EH (cell line): ENCODE results near the gene RAB29.
A peak's percentile ranks its signal among the peaks of the same experiment; 100 is the strongest.

ENCODE experiments used
- DNase-seq: peaks from one replicate; pipeline ENCODE4 v3.0.0-alpha.2; 2015; ENCODE audit warnings: low read depth

Gene RAB29

GRCh38 chr1:205763980-205764379, 11.3 kb downstream of the RAB29 start:
- DNase-seq, result no peak

DNA sequence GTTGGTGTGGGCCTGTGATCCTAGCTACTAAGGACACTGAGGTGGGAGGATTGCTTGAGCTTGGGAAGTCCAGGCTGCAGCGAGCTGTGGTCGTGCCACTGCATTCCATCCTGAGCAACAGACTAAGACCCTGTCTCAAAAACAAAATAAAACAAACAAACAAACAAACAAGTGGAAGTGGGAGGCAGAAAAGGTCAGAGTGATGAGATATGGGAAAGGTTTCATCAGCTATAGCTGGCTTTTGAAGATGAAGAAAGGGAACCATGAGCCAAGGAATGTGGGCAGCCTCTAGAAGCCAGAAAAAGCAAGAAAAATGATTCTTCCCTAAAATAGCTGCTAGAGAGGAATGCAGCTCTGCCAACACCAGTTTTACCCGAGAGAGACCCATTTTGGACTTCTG, 14.7 kb downstream of the RAB29 start:
- DNase-seq, result peak; percentile 12

GRCh38 chr1:205756552-205756951, 18.7 kb downstream of the RAB29 start:
- DNase-seq, result no peak

DNA sequence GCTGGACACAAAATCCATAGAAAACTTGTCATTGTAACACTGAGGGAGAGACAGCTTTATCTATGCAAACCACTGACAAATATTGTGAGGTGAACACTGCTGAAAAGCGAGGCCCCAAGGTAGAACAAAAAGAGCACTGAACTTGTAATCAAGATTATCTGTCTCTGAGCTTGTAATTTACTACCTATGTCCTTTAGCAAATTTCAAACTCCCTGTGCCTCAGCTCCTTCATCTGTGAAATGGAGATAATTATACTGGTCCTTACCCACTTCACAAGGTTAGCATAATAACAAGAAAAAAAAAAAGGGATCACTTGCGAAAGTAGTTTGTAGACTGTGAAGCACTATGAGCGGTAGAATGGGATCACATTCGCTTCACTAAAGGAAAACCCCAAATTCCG, 20.4 kb downstream of the RAB29 start:
- DNase-seq, result no peak

DNA sequence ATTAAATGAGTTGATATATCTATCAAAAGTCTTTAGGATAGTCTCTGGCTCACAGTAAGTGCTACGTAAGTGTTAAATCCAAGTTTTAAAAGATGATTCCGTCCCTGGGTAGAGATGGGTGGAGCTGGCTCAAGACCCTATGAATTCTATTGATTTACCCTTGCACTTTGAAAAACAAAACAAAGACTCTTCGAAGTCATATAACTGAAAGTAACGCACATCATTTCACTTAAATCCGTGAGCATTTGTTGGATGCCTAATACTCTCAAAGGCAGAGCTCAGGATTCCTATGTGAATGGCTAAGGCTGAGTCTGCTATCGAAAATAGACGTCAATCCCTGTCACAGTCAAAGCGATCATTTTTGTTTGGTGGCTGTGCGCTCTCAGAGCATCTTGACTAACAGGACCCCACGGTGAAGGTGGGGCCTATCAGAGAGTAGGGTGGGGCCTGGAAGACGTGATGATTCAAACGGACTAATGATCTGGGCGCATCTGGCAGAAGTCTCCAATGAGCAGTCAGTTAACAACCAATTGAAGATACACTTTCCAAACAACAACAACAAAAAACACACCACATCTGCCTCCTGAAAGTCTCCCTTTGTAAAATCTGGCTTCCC, 24.1 kb downstream of the RAB29 start:
- peak; percentile 19 for DNase-seq

GRCh38 chr1:205750138-205751035, 24.9 kb downstream of the RAB29 start, which contains the start of gene NUCKS1:
NUCKS1 (minus strand) TSS chr1:205750182; CDS start chr1:205749973, 209 bp downstream.
- DNase-seq, result peak; percentile 100

- peak; percentile 96 for DNase-seq
These were observed 25.8 kb downstream of the RAB29 start for GRCh38 chr1:205749234-205750137.

GRCh38 chr1:205748403-205749233, 26.7 kb downstream of the RAB29 start:
- DNase-seq, result peak; percentile 71

DNA sequence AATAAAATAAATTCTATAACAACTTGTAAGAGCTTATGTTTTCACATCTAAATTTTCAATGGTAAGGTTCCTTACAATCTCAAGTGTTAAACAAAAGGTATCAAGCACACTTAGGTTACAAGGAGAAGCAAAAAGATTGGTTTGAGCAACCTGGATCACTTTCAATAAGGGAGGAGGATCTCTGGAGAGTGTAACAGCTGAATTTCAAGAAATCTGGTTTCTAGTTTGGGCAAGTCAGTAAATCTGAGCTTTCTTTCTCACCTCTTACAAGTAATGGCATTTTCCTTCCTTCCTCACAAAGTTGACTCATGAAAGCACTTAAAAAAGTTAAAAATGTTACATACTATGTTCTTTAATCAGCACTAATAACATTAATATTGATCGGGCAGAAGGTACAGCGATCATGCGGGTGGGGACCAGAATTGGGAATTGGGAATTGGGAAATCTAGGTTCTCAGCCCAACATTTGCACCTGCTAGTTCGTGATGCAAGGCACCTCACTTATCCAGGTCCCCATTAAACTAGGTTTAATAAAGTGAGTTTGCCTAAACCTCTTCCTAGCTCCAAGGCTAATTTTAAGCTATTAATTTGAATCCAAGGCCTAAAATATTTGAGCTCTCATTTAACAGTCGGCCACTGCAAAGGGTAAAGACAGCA, 28.4 kb downstream of the RAB29 start:
- DNase-seq, result no peak

DNA sequence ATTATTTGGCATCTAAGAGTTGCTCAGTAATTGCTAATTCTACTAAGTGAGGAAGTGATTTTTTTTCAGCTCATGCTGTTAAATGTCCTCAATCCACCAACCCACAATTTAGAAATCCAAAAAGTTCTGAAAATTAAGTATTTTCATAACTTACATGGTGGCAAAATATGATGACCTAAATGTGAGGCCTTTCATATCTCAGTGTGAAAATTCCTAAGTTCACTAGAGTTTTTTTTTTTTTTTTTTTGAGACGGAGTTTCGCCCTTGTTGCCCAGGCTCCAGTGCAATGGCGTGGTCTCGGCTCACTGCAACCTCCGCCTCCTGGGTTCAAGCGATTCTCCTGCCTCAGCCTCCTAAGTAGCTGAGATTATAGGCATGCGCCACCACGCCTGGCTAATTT, 30.9 kb downstream of the RAB29 start:
- DNase-seq, result no peak

DNA sequence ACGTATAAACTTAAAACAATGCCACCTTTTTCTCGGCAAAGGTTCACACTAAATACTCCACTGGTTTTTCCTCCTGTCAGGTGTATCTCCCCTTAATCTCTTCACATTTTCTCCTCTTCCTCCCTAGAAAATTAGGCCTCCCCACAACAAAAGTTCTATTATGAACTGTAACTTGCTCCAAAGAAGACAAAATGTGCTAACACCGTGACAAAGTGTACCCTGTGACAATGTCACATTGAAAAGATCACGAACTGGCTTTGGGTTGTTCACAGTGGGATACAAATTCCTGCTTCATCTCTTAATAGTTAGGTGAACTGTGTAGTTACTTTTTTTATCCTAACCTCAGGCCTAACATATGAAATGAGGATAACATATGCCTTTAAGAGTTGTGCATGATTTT, 31.3 kb downstream of the RAB29 start:
- no peak for DNase-seq

- DNase-seq, result no peak
These were observed 33.6 kb downstream of the RAB29 start for GRCh38 chr1:205741681-205742080.

DNA sequence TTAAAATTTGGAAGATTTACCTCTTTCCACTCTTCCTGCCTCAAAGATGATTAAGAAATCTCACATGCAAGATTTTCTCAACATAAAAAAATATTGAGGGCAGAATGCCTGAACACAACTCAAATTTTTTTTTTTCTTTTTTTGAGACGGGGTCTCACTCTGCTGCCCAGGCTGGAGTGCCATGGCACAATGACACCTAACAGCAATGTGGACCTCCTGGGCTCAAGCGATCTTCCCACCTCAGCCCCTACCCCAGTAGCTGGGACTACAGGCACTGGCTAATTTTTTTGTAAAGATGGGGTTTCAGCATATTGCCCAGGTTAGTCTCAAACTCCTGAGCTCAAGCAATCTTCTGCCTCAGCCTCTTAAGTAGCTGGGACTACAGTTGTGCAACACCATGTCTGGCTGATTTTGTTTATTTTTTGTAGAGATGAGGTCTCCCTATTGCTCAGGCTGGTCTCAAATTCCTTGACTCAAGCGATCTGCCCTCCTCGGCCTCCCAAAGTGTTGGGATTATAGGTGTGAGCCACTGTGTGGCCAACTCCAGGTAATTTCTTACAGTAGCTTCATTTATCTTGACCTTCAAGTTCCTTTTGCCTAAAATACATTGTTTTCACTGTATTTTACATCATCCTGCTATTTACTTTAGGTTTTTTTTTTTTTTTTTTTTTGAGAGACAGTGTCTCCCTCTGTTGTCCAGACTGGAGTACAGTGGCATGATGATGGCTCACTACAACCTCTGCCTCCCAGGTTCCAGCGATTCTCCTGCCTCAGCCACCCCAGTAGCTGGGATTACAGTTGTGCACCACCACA, 35.7 kb downstream of the RAB29 start:
- DNase-seq, result peak; percentile 84

GRCh38 chr1:205735218-205735617, 40.1 kb downstream of the RAB29 start:
- no peak for DNase-seq

DNA sequence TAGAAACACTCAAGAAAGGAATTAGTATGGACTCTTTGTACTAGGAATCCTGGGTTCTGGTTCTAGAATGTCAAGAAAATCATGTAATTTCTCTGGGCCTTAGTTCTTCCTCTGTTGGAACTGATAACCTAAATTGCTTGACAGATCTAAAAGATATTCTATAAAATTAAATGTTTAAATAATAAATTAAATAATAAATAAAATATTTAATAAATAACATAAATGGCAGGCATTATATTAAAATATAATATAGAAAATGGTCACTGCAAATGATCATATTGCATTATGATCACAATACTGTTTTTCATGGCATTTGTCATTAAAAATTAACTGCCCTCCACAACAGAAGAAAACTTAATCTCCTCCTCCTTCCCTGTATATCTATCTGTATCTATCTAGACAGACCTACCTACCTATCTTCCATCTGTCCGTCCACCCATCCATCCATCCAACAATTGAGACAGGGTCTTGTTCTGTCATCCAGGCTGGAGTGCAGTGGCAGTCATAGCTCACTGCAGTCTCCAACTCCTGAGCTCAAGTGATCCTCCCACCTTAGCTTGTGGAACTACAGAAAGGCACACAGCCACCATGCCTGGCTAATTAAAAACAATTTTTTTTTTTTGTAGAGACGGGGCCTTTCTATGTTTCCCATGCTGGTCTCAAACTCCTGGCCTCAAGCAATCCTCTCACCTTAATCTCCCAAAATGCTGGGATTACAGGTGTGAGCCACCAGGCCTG, 41.7 kb downstream of the RAB29 start:
- no peak for DNase-seq

GRCh38 chr1:205729945-205730610, 45.2 kb downstream of the RAB29 start:
- DNase-seq, result peak; percentile 56

GRCh38 chr1:205726619-205727125, 48.6 kb downstream of the RAB29 start:
- DNase-seq, result no peak

GRCh38 chr1:205725514-205725913, 49.8 kb downstream of the RAB29 start:
- DNase-seq, result no peak
